CD4-positive, alpha-beta T cell treated with Interleukin-4 for 1 hour (primary cell): ENCODE results near the gene LAMA5.

Experiments used
- DNase-seq, 2 donors: peaks; one replicate each; pipeline ENCODE4 v3.0.0-alpha.2; 2020 to 2022

The LAMA5 gene

GRCh38 chr20:62327726-62328495 lies 39.2 kb downstream of the LAMA5 start:
- no peak for DNase-seq

- DNase-seq: no peak
Measured at GRCh38 chr20:62326959-62327725, 40.0 kb downstream of the LAMA5 start.

- no peak for DNase-seq
Measured at GRCh38 chr20:62326559-62326958, 40.6 kb downstream of the LAMA5 start.

- no peak for DNase-seq
Measured at GRCh38 chr20:62325172-62325905, 41.8 kb downstream of the LAMA5 start.

- DNase-seq: no peak
Measured at GRCh38 chr20:62323980-62324906, 42.9 kb downstream of the LAMA5 start.

GRCh38 chr20:62323146-62323979 lies 43.7 kb downstream of the LAMA5 start:
- no peak for DNase-seq

GRCh38 chr20:62322492-62323041 lies 44.5 kb downstream of the LAMA5 start:
- DNase-seq: no peak

- no peak for DNase-seq
Measured at GRCh38 chr20:62321975-62322374, 45.1 kb downstream of the LAMA5 start.

- no peak for DNase-seq
Measured at GRCh38 chr20:62321521-62321948, 45.6 kb downstream of the LAMA5 start.

GRCh38 chr20:62320581-62321354 lies 46.3 kb downstream of the LAMA5 start:
- no peak for DNase-seq

GRCh38 chr20:62319346-62319909 lies 47.7 kb downstream of the LAMA5 start:
- no peak for DNase-seq

GRCh38 chr20:62318400-62319345 lies 48.4 kb downstream of the LAMA5 start:
- DNase-seq: no peak

GRCh38 chr20:62317167-62317655 lies 49.9 kb downstream of the LAMA5 start:
- DNase-seq: no peak

GRCh38 chr20:62316331-62317166 lies 50.6 kb downstream of the LAMA5 start:
- no peak for DNase-seq

GRCh38 chr20:62315773-62316172 lies 51.3 kb downstream of the LAMA5 start:
- DNase-seq: no peak

GRCh38 chr20:62314711-62315302 lies 52.3 kb downstream of the LAMA5 start:
- DNase-seq: no peak

GRCh38 chr20:62314339-62314638 lies 52.8 kb downstream of the LAMA5 start:
- no peak for DNase-seq
